ENCODE measurements around the gene TUBA3E.
"Not testable (repeated sequence)": the region's sequence is repeated elsewhere in the genome, so short reads cannot be mapped to it uniquely, and the experiment has no call there.

TUBA3E gene

GRCh38 chr2:130160838-130161705 lies 37.2 kb downstream of the TUBA3E start:
- not testable (repeated sequence) for DNase-seq (ENCODE audit: low spot score)

GRCh38 chr2:130160131-130160530 lies 38.1 kb downstream of the TUBA3E start:
- DNase-seq (ENCODE audit: low spot score) = no peak

- DNase-seq (ENCODE audit: low spot score) = not testable (repeated sequence)
Measured at GRCh38 chr2:130159376-130159775, 38.9 kb downstream of the TUBA3E start.

- DNase-seq (ENCODE audit: low spot score) = no peak
Measured at GRCh38 chr2:130158631-130159030, 39.6 kb downstream of the TUBA3E start.

- not testable (repeated sequence) for DNase-seq (ENCODE audit: low spot score)
Measured at GRCh38 chr2:130157825-130158514, 40.3 kb downstream of the TUBA3E start.

GRCh38 chr2:130157354-130157753 lies 40.9 kb downstream of the TUBA3E start:
- DNase-seq (ENCODE audit: low spot score) = not testable (repeated sequence)

GRCh38 chr2:130156624-130157004 lies 41.6 kb downstream of the TUBA3E start:
- DNase-seq (ENCODE audit: low spot score) = no peak

- peak; percentile 57 for DNase-seq (ENCODE audit: low spot score)
Measured at GRCh38 chr2:130155956-130156623, 42.1 kb downstream of the TUBA3E start.

GRCh38 chr2:130154773-130155765 lies 43.2 kb downstream of the TUBA3E start:
- no peak for DNase-seq (ENCODE audit: low spot score)

GRCh38 chr2:130154423-130154770 lies 43.8 kb downstream of the TUBA3E start:
- not testable (repeated sequence) for DNase-seq (ENCODE audit: low spot score)

- not testable (repeated sequence) for DNase-seq (ENCODE audit: low spot score)
Measured at GRCh38 chr2:130153721-130154422, 44.4 kb downstream of the TUBA3E start.

- no peak for DNase-seq (ENCODE audit: low spot score)
Measured at GRCh38 chr2:130152816-130153595, 45.2 kb downstream of the TUBA3E start.

- DNase-seq (ENCODE audit: low spot score) = not testable (repeated sequence)
Measured at GRCh38 chr2:130152136-130152815, 46.0 kb downstream of the TUBA3E start.

- not testable (repeated sequence) for DNase-seq (ENCODE audit: low spot score)
Measured at GRCh38 chr2:130151145-130151512, 47.1 kb downstream of the TUBA3E start.

- no peak for DNase-seq (ENCODE audit: low spot score)
Measured at GRCh38 chr2:130150181-130151144, 47.8 kb downstream of the TUBA3E start.

- DNase-seq (ENCODE audit: low spot score) = not testable (repeated sequence)
Measured at GRCh38 chr2:130148515-130148914, 49.7 kb downstream of the TUBA3E start.

GRCh38 chr2:130145006-130145414 lies 53.2 kb downstream of the TUBA3E start, which contains the start of gene CCDC74B:
Gene CCDC74B (minus strand): TSS chr2:130145112. CDS start chr2:130144996, 116 bp downstream.
- not testable (repeated sequence) for DNase-seq (ENCODE audit: low spot score)
